GM18858 (cell line): ENCODE data around the gene TMEM182.

Experiments used
- ATAC-seq: cut with Tn5 transposase; IDR thresholded peaks from one replicate; pipeline ENCODE4 v1.9.1; 2021; ENCODE audit not compliant: unreplicated experiment

Gene TMEM182

GRCh38 chr2:102801098-102801718 is 39.4 kb downstream of the TMEM182 start:
- no peak for ATAC-seq

DNA sequence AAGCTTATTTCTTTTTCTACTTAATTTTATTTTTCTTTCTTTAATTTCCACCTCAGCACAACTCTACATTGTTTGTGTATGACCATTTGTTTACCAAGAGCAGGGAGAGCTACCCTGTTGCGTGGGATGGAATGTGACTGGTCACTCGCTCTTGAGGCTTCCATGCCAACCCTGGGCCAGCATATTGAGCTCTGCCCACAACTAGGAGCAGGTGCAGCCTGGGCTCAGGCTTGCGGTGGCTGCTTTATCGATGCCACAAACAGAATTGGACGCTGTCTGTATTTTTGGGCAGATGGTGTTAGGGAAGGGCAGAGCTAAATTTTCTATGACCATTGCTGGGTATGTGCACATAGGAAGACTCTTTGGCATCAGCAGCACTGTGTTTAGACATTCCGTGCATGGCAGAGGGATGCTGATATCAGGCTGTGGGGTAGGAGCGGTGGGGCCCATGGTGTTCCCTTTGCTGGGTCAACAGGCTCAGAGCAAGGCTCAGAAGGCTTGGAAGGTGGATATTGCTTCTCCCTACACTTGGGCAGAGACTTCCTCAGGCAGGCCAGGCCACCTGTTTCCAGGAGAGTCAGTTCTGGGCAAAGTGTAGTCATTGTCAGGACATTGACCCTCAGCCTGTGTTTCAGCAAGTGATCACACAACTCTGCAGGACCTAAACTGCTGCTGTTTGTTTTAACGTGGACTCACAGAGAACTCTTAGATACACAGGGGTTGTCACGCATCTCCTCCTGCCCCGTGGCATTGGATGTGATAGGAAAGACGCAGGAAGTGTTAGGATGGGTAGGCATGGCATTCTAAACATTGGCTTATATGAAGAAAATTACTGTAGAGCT is 40.2 kb downstream of the TMEM182 start:
- no peak for ATAC-seq

GRCh38 chr2:102803041-102803896 is 41.4 kb downstream of the TMEM182 start:
- ATAC-seq = no peak

DNA sequence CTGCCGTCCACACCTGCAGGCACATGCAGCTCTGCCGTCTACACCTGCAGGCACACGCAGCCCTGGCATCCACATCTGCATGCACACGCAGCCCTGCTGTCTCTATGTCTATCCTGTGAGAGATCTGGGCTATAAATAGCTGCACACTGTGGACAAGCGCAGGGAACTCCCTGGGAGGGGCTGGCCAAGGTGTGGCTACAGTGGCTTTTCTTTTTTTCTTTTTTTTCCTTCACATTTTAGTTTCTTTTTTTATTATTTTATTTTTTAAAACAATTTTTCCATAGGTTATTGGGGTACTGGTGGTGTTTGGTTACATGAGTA is 42.0 kb downstream of the TMEM182 start:
- ATAC-seq = no peak

GRCh38 chr2:102806250-102806837 is 44.5 kb downstream of the TMEM182 start:
- peak; percentile 73 for ATAC-seq

DNA sequence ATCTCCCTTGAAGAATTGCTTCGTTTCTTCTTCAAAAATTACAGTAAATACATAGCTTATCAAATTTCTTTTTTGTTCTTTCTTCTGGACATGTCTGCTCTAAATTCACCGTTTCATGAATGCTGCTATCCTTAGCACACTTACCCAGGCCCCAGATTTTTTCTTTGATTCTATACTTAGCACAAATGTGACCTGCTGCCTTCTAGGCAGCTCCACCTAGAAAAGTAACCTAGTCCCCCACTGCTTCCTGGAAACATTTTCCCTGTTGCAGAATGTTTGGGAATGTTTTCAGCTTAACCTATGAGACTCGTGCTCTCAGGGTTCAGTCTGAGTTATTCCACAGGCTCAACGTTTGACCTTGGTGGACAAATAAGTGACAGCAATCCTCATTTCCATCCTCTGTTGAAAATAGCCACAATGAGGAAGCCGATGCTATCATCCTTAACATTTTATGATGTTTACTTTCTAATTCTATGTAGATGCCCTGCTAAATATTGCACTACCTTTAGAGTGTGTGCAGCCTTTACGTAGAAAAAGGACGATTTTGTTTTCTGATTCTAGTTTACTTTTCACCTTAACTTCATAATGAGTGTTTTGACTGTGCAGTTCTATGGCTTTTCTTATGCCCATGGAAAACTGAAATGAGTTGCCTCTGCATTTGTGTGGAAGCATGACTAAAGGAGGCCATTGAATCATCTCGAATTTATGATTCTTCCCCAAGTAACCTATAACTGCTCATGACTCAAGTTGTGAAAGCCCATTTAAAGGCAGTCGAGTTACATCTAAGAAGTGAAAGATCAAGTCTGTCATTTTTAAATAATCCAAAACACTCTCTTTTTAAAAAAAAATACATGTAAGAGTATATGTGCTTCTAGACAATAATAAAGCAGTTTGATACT is 47.7 kb downstream of the TMEM182 start:
- no peak for ATAC-seq

- no peak for ATAC-seq
These were observed 53.5 kb downstream of the TMEM182 start for GRCh38 chr2:102815285-102815684.

DNA sequence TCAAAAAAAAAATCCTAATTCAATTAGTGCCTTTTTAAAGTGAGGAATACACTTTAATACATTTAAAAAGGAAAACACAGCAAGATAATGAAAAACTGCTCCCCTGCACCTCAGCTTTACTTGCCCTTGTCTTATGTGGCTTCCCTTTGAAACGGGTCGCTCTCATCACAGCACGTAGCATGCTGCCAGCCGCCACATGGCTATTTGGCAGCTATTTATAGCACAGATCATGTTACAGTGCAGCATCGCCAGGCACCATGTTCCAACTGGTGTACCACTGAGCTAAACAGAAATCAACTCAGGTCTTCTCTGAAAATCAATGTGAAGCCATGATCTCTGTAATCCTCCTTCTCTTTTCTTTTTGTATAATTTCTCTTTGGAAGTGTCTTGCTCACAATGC is 65.1 kb downstream of the TMEM182 start:
- ATAC-seq = no peak

GRCh38 chr2:102832789-102833188 is 71.0 kb downstream of the TMEM182 start:
- no peak for ATAC-seq

GRCh38 chr2:102834523-102835273 is 72.9 kb downstream of the TMEM182 start:
- no peak for ATAC-seq

GRCh38 chr2:102837626-102838198 is 75.9 kb downstream of the TMEM182 start:
- no peak for ATAC-seq

DNA sequence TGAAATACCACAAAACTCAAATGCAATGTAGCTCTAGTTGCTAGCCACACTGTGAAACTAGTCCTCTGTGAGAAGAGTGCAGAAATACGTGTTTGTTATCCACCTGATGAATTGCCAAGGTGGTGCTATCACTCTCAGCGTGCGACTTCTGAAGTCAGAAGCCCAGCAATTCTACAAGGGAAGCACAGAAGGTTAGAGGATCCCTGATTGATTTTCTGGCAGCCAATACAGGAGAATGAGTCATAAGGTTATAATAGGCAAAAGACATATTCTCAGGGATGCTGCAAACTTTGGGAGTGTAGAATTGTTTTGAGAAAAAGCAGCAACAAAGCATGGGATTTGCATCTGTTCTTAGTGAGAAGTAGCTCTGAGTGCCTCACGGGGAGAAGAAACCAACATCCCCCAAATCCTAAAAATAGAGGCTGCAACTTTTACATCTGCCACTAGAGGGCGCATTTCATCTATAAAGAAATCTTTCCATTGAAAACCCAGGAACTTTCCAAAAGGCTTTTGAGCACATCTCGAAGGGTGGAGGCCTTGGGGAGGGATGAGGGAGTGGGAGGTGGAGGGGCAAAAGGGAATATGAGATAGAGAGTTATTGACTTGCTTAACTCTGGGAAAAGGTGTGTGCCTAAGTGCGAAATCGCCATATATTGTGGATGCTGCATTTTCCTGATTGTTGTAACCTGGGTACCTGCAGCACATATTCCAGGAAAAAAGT is 78.0 kb downstream of the TMEM182 start:
- ATAC-seq = no peak

DNA sequence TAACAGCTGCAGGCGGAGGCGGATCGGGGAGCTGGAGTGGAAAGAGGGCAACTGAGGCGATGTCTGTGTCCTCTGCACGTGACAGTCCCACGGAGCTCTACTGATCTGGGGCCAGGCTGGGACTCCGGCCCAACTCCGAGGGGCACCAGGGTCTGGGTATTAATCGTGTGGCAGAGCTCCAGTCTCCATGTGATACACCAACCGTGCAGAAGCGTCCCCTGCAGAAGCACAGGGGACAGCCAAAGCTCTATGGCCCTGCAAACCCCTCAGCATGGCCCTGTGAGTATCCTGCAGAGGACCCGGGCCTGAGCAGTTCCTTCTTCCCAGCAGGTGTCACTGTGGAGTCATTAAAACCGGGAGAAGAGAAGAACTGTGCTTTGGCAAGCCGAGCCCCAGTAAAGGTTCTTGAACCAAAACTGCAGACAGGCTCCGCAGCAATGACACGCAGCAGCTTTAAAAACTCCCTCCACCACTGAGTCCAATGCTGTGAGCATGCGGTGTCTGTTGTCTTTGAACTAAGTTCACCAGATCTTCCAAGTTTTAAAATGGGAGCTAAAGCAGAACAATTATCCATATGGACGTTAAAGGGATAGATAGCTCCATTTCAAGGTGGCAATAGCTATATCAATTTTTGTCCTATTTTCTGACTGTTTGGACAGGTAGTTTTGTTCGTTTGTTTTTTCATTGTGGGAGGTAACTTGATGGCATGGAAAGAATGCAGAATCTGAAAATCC is 79.4 kb downstream of the TMEM182 start:
- peak; percentile 66 for ATAC-seq

- no peak for ATAC-seq
These were observed 82.1 kb downstream of the TMEM182 start for GRCh38 chr2:102843764-102844443.

DNA sequence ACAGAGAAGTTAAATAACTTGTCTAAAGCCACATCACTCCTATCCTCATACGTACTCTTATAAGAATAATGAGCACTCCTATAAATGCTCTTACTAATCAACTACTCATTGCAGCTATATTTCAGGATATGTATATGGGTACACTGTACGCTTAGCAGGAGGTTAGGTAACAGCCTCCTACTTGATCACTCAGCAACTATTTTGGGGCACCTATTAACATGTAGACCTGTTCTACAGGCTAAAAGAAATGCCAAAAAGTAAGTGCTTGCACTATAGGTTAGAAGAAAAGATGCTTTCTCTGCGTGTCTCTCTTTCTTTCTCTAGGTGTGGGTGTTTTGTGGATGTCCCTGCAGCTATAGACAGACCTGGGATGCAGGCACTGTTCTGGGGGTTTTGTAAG is 83.1 kb downstream of the TMEM182 start:
- no peak for ATAC-seq

DNA sequence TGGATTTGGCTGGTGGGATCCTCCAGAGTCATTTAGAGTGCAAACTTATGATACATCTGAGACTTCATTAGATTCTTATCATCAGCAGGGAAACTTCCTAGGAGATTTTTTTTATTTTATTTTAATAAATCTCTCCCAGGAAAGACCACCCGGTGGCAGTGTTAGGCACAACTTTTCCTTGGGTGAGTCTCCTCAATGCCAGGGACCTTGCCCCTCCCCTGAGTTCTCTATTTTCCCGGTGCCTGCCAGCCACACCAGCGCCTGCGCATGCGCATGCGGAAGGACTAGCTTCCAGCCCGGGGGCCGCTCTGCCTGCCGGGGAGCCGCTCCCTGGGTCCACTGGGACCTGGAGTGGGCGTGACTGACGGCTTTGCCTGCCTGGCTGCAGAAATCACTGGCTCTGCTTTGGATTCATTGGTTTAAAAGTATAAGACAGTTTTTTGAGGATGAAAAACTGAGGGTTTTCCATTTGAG is 86.6 kb downstream of the TMEM182 start:
- no peak for ATAC-seq

DNA sequence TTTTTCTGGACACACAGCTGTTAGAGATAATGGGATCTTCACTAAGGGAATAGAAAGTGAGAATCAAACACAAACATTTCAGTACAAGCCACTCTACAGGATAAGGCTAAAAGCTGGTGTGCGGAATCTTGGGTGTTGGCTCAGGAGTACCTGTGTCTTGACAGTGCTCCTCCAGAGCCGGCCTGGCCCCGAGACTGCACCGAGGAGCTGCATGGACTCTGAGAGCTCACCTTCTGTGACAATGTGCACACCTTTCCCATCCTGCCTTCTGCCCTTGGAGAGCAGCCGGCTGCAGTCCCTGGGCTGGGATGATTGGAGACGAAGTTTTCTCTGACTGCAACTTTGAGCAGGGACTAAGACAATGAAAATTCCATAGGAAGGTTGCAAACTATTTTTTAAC is 89.1 kb downstream of the TMEM182 start:
- ATAC-seq = no peak
